Testis (tissue), 2 donors: ENCODE data around the gene ZNF133.

Experiments used
- CTCF ChIP-seq, 3 experiments: fragments of 450-650 bp in 2 of 3; fragments of 200-600 bp in 1 of 3; sonication (generic) in 1 of 3; IDR thresholded peaks; one replicate each; pipeline ENCODE4 v1.5.1; 2016 to 2019; ENCODE audit warnings: antibody characterized with exemption in 3 of 3, mild to moderate bottlenecking in 2 of 3, moderate library complexity in 1 of 3
- POLR2A ChIP-seq: fragments of 450-650 bp; IDR thresholded peaks from one replicate; pipeline ENCODE4 v1.6.1; 2017; ENCODE audit warnings: antibody characterized with exemption, mild to moderate bottlenecking, moderate library complexity

- no peak for TF ChIP-seq CTCF (IDR thresholded peaks at IDR 0.05)
- TF ChIP-seq POLR2A = no peak
Measured at GRCh38 chr20:18279242-18279641, 9.1 kb upstream of the ZNF133 start.
